Activated T-cell treated with anti-CD3 and anti-CD28 coated beads, Interleukin-2, amount 50 U/mL, for 4 hours (primary cell): Measurements from ENCODE around the gene CIBAR2. TPM values are rescaled to one million over a fixed set of nuclear protein-coding genes. Genes with fewer than 3 reads are reported as not detected.

Source experiments
- ATAC-seq, 2 donors: fragments of 200-7000 bp; cut with Tn5 transposase; one replicate each; pipeline ENCODE4 v1.10.0; 2021
- DNase-seq: peaks from one replicate; pipeline ENCODE4 v3.0.0-alpha.2; 2020
- H3K27me3 Mint-ChIP-seq: one replicate; pipeline ENCODE4 v1.8.0; 2021; ENCODE audit warnings: low read depth, mixed read lengths
- H3K36me3 Mint-ChIP-seq: one replicate; pipeline ENCODE4 v1.8.0; 2022; ENCODE audit warnings: mixed read lengths; ENCODE audit not compliant: insufficient read depth
- H3K4me1 Mint-ChIP-seq: one replicate; pipeline ENCODE4 v1.8.0; 2021; ENCODE audit warnings: low read depth, mixed read lengths
- H3K4me3 Mint-ChIP-seq: one replicate; pipeline ENCODE4 v1.8.0; 2021; ENCODE audit warnings: mild to moderate bottlenecking, moderate library complexity, mixed read lengths
- H3K9me3 Mint-ChIP-seq: one replicate; pipeline ENCODE4 v1.8.0; 2021; ENCODE audit warnings: mixed read lengths
- total RNA-seq, 3 donors: library from RNA; stranded (reverse); gene quantifications; one replicate each; pipeline ENCODE4 v1.2.1, GENCODE V29; 2021

CIBAR2 gene
- total RNA-seq, 3 donors from 2014 or later, result not detected

DNA sequence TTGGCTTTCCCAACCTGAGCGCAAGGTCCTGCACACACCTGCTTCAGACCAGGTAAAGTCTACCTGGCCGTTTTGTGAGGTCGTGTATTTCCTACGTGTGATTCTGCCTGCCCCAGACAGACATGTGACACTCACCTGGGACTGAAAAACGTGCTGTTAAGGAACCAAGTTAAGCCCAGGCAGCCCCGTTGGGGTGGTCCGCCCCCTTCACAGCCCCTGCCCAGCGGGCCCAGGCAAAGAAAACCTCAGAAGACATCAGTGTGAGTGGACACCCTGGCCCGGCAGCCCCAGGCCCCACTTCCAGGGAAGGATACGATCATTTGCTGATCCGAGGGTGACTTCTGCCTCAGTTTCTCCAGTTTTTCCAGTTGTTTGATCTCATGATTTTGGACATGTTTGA, 4.7 kb downstream of the CIBAR2 start:
- no peaks in the 10 kb centered on the region for H3K9me3 Mint-ChIP-seq
- H3K4me1 Mint-ChIP-seq, result peaks cover 33% of the 10 kb centered on the region
- no peak overlapping the region for H3K4me3 Mint-ChIP-seq

DNA sequence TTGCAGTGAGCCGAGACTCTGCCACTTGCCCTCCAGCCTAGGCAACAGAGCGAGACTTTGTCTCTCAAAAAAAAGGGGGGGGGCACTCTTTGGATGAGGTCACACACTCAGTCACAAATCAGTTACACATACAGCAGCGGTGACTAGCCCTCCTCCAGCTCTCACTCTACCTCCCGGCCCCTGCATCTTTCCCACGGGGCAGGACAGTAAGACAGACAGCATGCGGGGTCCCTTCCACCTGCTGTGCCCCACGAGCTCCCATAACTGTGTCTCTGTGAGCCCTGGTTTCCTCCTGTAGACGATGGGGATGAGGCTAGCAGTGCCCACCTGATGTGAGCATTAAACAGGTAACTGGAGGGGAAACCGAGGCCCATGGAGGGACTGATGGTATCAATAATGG, 5.2 kb downstream of the CIBAR2 start:
- Mint-ChIP-seq H3K4me3 (no peak overlapping the region), H3K36me3 (no peaks in the 10 kb centered on the region), H3K27me3 (no peaks in the 10 kb centered on the region), H3K4me1 (peaks cover 35% of the 10 kb centered on the region), H3K9me3 (no peaks in the 10 kb centered on the region)
- DNase-seq (no peak), ATAC-seq (no peak)

More for the DNA sequence above, 4.7 kb downstream of the CIBAR2 start:
- Mint-ChIP-seq H3K27me3 (no peaks in the 10 kb centered on the region), H3K36me3 (no peaks in the 10 kb centered on the region)
- DNase-seq, result no peak
- ATAC-seq, result no peak

DNA sequence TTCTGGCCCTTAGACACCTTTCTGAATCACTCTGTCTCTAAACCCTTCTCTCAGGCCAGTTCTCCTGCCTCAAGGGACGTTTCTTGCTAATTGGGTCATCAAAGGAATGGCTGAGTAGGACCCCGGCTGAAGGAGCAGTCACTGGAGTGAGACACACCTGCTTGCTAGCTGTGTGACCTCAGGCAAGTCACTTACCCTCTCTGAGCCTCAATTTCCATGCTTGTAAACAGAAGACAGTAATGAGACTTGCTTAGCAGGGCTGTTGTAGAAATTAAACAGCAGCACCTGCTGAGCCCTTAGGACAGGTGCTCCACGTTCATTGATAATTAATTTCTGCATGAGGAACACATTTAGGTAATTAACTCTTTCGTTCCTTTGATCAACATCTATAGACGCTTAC, 6.8 kb downstream of the CIBAR2 start:
- peaks cover 42% of the 10 kb centered on the region for H3K4me1 Mint-ChIP-seq
- H3K4me3 Mint-ChIP-seq, result no peak overlapping the region
- ATAC-seq (peak in 1 of 2 donors; percentile 9), DNase-seq (no peak)
- H3K27me3 Mint-ChIP-seq, result no peaks in the 10 kb centered on the region
- H3K36me3 Mint-ChIP-seq, result no peaks in the 10 kb centered on the region
- no peaks in the 10 kb centered on the region for H3K9me3 Mint-ChIP-seq

DNA sequence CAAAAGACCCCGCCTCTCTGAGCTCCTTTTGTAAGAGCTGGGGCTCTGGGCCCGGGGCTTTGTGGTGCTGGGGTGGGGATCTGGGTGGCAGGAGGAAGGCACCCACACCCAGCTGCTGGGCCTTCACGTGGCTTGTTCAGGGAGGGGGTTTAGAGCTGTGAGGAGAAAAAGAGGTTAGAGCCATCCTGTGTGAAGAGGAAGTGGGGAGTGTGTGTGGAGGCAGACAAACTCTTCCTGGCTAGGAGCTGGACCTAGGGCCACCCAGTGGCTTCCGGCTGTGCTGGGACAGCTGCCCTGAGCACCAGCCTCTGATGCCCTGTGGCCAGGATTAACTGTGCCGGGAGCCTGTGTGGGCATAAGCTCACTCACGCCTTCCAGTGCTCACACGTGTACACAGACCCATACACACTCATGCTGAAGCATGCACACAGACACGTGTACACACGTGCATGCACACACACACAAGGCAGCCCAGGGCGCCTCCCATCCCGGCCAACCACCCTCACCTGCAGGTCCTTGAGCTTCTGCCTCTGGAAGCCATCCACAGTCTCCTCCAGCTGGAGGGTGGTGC, 7.4 kb downstream of the CIBAR2 start:
- H3K9me3 Mint-ChIP-seq, result no peaks in the 10 kb centered on the region
- H3K4me3 Mint-ChIP-seq, result no peak overlapping the region
- no peaks in the 10 kb centered on the region for H3K36me3 Mint-ChIP-seq
- H3K27me3 Mint-ChIP-seq, result no peaks in the 10 kb centered on the region
- ATAC-seq (peak; percentile 54 to 56), DNase-seq (no peak)
- H3K4me1 Mint-ChIP-seq, result peaks cover 42% of the 10 kb centered on the region

DNA sequence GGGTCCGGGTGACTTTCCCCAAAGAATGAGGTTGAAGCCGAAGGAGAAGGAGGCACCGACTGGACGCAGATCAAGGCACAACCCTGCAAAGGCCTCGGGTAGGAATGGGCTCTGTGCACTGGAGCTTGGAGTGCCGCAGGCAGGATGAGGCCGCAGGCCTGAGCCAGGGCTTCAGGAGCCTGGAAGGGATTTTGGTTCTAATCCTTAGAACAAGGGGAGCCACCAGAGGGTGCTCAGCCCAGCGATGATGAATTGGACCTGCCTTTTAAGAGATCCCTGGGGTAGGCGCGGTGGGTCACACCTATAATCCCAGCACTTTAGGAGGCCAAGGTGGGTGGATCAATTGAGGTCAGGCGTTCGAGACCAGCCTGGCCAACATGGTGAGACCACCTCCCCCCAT, 8.1 kb downstream of the CIBAR2 start:
- H3K4me1 Mint-ChIP-seq, result peaks cover 42% of the 10 kb centered on the region
- H3K4me3 Mint-ChIP-seq, result no peak overlapping the region
- ATAC-seq (no peak), DNase-seq (no peak)
- no peaks in the 10 kb centered on the region for H3K27me3 Mint-ChIP-seq
- no peaks in the 10 kb centered on the region for H3K9me3 Mint-ChIP-seq
- H3K36me3 Mint-ChIP-seq, result no peaks in the 10 kb centered on the region

DNA sequence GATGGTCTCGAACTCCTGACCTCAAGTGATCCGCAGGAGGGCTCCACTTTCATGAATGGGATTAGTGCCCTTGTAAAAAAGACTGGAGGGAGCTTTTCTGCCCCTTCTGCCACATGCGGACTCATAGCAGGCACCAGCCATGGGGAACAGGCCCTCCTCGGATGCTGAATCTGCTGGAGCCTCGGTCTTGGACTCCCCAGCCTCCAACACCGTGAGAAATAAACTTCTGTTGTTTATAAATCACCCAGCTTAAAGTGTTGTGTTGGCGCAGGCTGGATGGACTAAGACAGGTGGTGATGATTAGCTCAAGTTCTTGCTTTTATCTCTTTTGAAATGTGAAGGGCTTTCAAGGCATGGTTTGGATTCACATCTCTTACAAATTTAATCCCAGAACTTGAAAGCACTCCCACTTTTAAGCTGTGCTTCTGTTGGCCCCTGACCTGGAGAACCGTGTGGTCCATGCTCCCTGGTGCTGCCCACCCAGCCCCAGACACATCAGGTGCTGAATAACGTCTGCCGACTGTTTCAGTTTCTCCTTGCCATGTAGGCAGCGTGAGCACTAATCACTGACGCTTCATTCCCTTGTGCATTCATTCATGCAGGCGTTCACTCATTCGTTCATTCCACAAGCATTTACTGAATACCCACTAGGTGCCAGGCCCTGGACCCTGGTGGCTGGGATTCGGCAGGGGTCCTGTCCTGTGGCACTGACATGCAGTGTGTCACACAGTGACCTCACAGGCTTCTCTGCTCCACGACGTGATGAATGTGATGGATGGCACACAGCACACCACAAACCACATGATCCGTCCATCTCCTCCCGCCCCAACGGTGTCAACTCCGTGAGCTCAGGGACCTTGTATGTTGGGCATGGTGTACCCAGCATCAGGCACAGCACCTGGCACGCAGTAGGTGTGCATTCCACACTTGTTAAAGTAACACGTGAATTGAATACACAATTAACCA, 8.9 kb downstream of the CIBAR2 start:
- Mint-ChIP-seq H3K27me3 (no peaks in the 10 kb centered on the region), H3K4me3 (no peak overlapping the region), H3K4me1 (peaks cover 42% of the 10 kb centered on the region), H3K36me3 (no peaks in the 10 kb centered on the region), H3K9me3 (no peaks in the 10 kb centered on the region)
- DNase-seq, result no peak
- no peak for ATAC-seq

DNA sequence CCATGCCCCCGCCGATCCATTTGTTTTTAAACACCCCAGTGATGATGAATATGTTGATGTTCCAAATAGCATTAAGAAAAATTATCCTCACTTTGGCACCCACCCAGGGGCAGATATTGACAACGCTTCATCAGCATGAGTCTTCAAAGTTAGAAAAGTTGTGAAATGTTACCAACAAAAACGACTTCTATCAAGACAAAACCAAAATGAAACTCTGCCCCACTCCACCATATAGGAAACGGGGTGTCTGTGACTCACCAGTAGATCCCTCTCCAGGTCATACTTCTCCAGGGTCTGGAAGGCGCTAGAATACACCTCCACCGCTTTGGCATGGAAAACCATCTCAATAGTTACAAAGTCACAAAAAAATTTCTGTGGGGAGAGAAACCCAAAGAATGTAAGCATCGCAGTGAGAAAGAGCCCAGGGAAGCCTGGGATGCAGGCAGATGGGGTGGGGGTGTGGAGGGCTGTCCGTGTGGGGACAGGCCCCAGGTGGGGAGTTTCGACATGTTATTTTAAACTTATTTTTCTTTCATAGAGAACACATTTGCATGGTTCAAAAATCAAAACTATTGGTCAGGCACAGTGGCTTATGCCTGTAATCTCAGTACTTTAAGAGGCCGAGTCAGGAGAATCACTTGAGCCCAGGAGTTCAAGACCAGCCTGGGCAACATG, 10.2 kb downstream of the CIBAR2 start:
- Mint-ChIP-seq H3K27me3 (no peaks in the 10 kb centered on the region), H3K36me3 (no peaks in the 10 kb centered on the region), H3K9me3 (no peaks in the 10 kb centered on the region), H3K4me1 (peaks cover 42% of the 10 kb centered on the region), H3K4me3 (no peak overlapping the region)
- ATAC-seq (no peak), DNase-seq (no peak)

DNA sequence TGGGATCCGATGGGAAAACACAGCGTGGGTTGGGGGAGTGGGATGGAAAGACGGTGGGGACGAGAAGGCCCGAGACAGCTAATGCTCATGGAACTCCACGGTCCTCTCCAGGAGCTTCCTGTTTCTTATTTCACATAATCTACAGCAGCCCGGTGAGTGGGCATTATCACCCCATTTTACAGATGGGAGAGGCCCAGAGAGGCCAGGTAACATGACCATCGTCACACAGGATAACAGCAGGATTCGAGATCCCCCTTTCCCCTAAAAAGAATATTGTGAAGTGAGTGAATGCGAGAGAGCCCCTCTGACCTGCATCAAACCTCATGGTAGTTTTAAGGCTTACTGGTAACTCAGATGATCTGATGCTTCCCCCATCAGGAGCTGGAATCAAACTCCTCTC, 12.0 kb downstream of the CIBAR2 start:
- peaks cover 36% of the 10 kb centered on the region for H3K4me1 Mint-ChIP-seq
- no peak for DNase-seq
- no peaks in the 10 kb centered on the region for H3K27me3 Mint-ChIP-seq
- H3K36me3 Mint-ChIP-seq, result no peaks in the 10 kb centered on the region
- H3K4me3 Mint-ChIP-seq, result no peak overlapping the region
- ATAC-seq, result no peak
- H3K9me3 Mint-ChIP-seq, result no peaks in the 10 kb centered on the region

DNA sequence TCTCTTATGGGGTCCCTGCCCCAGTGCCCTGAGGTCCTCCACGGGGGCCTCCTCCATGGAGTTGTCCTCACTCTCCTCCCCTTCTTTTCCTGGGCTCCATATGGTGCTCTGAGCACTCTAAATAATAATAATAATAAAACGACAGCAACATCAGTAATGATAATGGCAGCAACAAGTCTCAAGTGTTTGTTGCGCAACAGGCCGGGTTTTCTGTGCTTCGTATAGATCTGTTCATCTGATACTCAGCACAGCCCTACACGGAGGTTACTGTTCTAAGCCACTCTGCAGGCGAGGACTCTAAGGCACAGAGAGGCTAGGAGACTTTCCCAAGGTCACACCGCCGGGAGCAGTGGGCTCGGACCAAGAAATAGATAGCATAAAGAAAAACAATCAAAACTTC, 13.7 kb downstream of the CIBAR2 start:
- H3K4me3 Mint-ChIP-seq, result no peak overlapping the region
- H3K36me3 Mint-ChIP-seq, result no peaks in the 10 kb centered on the region
- H3K27me3 Mint-ChIP-seq, result no peaks in the 10 kb centered on the region
- no peaks in the 10 kb centered on the region for H3K9me3 Mint-ChIP-seq
- H3K4me1 Mint-ChIP-seq, result peaks cover 19% of the 10 kb centered on the region
- no peak for DNase-seq
- ATAC-seq, result no peak

DNA sequence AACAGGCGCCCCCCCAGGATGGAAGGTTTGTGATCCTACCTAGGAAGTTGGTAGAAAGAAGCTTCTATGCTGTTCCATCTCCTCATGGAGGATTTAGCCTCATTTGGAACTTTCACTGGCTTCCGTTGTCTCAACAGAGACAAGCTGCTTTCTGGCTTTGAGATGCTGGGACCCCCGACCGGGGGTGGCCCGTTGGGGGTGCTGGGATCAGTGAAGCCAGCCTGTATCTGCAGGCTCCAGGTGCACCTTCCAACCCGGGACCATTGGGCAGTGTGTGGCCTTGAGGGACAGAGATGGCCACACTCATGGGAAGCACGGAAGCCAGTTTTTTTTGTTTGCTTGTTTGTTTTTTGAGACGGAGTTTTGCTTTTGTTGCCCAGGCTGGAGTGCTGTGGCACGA, 15.4 kb downstream of the CIBAR2 start:
- no peak for DNase-seq
- Mint-ChIP-seq H3K27me3 (no peaks in the 10 kb centered on the region), H3K4me1 (peaks cover 6% of the 10 kb centered on the region), H3K4me3 (no peak overlapping the region), H3K9me3 (no peaks in the 10 kb centered on the region), H3K36me3 (no peaks in the 10 kb centered on the region)
- ATAC-seq, result no peak

DNA sequence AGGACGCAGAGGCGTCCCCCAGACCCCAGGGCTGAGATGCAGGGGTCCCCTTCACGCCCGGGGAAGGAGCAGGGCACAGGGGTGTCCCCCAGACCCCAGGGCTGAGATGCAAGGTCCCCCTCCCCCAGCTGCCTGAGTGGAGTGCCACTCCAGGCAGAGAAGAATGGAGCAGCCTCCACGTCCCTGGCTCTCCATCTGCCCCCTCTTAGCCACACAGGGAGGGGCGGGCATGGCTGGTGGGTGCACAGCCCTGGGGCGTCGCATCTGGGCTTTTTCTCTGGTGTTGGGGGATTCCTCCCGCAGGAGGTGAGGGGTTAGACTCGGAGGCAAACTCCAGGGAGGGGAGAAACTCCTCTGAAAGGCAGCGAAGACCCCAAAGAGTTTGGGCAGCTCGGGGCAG, 17.5 kb downstream of the CIBAR2 start:
- no peak for ATAC-seq
- H3K4me1 Mint-ChIP-seq, result peaks cover under 1% of the 10 kb centered on the region
- DNase-seq, result no peak

DNA sequence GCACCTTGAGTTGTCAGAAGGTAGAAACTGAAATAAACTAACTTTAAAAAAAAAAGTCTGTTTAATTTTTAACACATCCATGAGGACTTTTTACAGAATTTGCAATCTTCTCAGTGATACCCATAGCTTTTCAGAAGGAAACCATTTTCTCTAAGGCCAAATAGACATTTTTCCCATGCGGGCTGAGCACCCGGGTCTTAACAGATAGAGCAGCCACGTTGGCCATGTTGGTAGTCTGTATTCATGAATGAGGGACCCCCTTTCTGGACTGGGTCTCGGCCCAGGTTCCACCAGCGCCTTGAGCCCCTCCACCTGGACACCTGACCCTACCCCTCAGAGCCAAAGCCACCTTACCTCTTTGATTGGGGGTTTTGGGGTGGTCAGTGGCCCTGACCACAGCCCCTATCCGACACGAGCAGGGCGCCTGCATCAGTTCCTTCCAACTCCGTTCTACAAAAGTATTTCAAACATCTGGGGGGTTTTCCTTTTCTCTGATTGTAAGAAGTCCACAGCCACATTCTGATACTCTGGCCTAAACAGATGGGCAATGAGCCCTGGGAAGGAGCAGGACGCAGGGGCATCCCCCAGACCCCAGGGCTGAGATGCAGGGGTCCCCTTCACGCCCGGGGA, 18.0 kb downstream of the CIBAR2 start:
- ATAC-seq (no peak), DNase-seq (no peak)
- no peaks in the 10 kb centered on the region for H3K9me3 Mint-ChIP-seq
- no peaks in the 10 kb centered on the region for H3K36me3 Mint-ChIP-seq
- no peaks in the 10 kb centered on the region for H3K27me3 Mint-ChIP-seq
- H3K4me3 Mint-ChIP-seq, result no peak overlapping the region
- H3K4me1 Mint-ChIP-seq, result peaks cover 2% of the 10 kb centered on the region

More for the DNA sequence above, 17.5 kb downstream of the CIBAR2 start:
- H3K36me3 Mint-ChIP-seq, result no peaks in the 10 kb centered on the region
- H3K27me3 Mint-ChIP-seq, result no peaks in the 10 kb centered on the region
- H3K4me3 Mint-ChIP-seq, result no peak overlapping the region
- H3K9me3 Mint-ChIP-seq, result no peaks in the 10 kb centered on the region

DNA sequence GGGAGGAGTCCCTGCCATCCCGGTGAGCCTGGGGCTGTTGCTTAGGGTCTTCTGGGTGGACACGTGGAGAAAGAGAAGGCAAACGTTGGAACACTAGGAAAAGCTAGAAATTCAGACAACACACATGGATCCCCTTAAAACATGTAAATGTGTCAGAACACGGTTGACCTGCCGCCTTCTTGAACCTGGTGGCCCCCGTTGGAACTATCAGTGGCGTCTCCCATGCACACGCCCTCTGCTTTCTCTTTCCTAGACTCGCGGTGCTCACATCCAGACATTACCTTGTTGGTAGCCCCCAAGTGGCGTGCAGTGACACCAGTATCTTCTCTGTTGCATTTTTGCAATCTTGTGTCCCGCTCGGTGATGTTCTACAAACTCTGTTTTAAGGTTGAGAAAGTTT, 18.6 kb downstream of the CIBAR2 start:
- DNase-seq, result no peak
- Mint-ChIP-seq H3K4me3 (no peak overlapping the region), H3K36me3 (no peaks in the 10 kb centered on the region), H3K9me3 (no peaks in the 10 kb centered on the region), H3K27me3 (no peaks in the 10 kb centered on the region), H3K4me1 (peaks cover 2% of the 10 kb centered on the region)
- ATAC-seq, result no peak

DNA sequence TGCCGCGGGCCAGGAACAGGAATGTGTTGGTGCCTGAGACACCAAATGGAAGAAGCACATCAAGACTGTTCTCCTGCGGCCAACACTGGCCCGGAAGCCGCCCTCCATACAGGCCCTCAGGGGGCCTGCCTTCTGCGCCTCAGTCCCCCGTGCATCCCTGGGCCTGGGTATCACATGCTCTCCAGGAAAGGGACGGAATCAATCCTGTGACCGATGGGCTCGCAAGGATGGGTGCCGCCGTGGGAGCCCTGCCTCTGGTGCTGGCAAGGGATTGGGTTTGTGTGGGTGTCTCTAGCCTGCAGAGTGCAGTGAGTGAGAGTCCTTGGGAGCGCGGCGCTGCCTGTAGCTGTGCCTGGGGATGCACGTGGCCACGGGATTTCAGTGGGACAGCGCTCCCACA, 19.4 kb downstream of the CIBAR2 start:
- Mint-ChIP-seq H3K27me3 (no peaks in the 10 kb centered on the region), H3K9me3 (no peaks in the 10 kb centered on the region), H3K4me1 (peaks cover 2% of the 10 kb centered on the region), H3K4me3 (no peak overlapping the region), H3K36me3 (no peaks in the 10 kb centered on the region)
- DNase-seq (no peak), ATAC-seq (no peak)
